ENCODE results near the gene IGFBP2.
"Not testable (repeated sequence)": the region's sequence is repeated elsewhere in the genome, so short reads cannot be mapped to it uniquely, and the experiment has no call there.

The IGFBP2 gene

GRCh38 chr2:216632952-216633615 lies at the start of gene IGFBP2:
TSS of gene IGFBP2 (plus strand) at chr2:216633420. CDS start at chr2:216633524, 104 bp downstream.
- peak; percentile 84 for DNase-seq

- DNase-seq: no peak
Measured at GRCh38 chr2:216583606-216584005, 49.6 kb upstream of the IGFBP2 start.

- no peak for DNase-seq
Measured at GRCh38 chr2:216584112-216584511, 49.1 kb upstream of the IGFBP2 start.

- no peak for DNase-seq
Measured at GRCh38 chr2:216585441-216585840, 47.8 kb upstream of the IGFBP2 start.

GRCh38 chr2:216588861-216589710 lies 44.1 kb upstream of the IGFBP2 start:
- no peak for DNase-seq

GRCh38 chr2:216589791-216590190 lies 43.4 kb upstream of the IGFBP2 start:
- no peak for DNase-seq

- no peak for DNase-seq
Measured at GRCh38 chr2:216590780-216591179, 42.4 kb upstream of the IGFBP2 start.

- no peak for DNase-seq
Measured at GRCh38 chr2:216591480-216591879, 41.7 kb upstream of the IGFBP2 start.

GRCh38 chr2:216594081-216594480 lies 39.1 kb upstream of the IGFBP2 start:
- DNase-seq: no peak

GRCh38 chr2:216596236-216596979 lies 36.8 kb upstream of the IGFBP2 start:
- DNase-seq: peak; percentile 23

- no peak for DNase-seq
Measured at GRCh38 chr2:216596980-216597509, 36.2 kb upstream of the IGFBP2 start.

GRCh38 chr2:216597825-216598224 lies 35.4 kb upstream of the IGFBP2 start:
- DNase-seq: not testable (repeated sequence)

- DNase-seq: no peak
Measured at GRCh38 chr2:216601632-216602409, 31.4 kb upstream of the IGFBP2 start.

GRCh38 chr2:216603010-216603883 lies 30.0 kb upstream of the IGFBP2 start:
- no peak for DNase-seq

GRCh38 chr2:216603884-216604245 lies 29.4 kb upstream of the IGFBP2 start:
- DNase-seq: no peak

- no peak for DNase-seq
Measured at GRCh38 chr2:216604458-216604857, 28.8 kb upstream of the IGFBP2 start.

- peak; percentile 82 for DNase-seq
Measured at GRCh38 chr2:216606551-216607276, 26.5 kb upstream of the IGFBP2 start.

GRCh38 chr2:216607277-216607560 lies 26.0 kb upstream of the IGFBP2 start:
- no peak for DNase-seq

GRCh38 chr2:216608525-216608924 lies 24.7 kb upstream of the IGFBP2 start:
- no peak for DNase-seq

- DNase-seq: no peak
Measured at GRCh38 chr2:216615298-216616082, 17.7 kb upstream of the IGFBP2 start.

All from NCI-H2171 (cell line).